Activated T-helper 1 cell treated with anti-CD3 and anti-CD28 coated beads, Interleukin-12 subunit alpha, Interleukin-12 subunit beta, Interleukin-2, Interleukin-4 antibody, amounts not matched to agents 30 ng/mL and 10 ng/mL and 1 ng/mL, durations not matched to agents 14 hours and 24 hours and 36 hours (primary cell): ENCODE results near the gene PCA3. TPM values are rescaled to one million over a fixed set of nuclear protein-coding genes. Genes with fewer than 3 reads are reported as not detected.
"Not testable (repeated sequence)": the region's sequence is repeated elsewhere in the genome, so short reads cannot be mapped to it uniquely, and the experiment has no call there.

Source experiments
- DNase-seq: peaks from one replicate; pipeline ENCODE4 v3.0.0; 2021; ENCODE audit warnings: low spot score
- H3K27ac Mint-ChIP-seq: one replicate; pipeline ENCODE4 v1.8.0; 2021; ENCODE audit warnings: mild to moderate bottlenecking, mixed read lengths
- H3K27me3 Mint-ChIP-seq: one replicate; pipeline ENCODE4 v1.8.0; 2022; ENCODE audit warnings: mild to moderate bottlenecking, moderate library complexity, mixed read lengths; ENCODE audit not compliant: insufficient read depth
- H3K36me3 Mint-ChIP-seq: one replicate; pipeline ENCODE4 v1.8.0; 2021; ENCODE audit warnings: low read depth, mixed read lengths
- H3K4me1 Mint-ChIP-seq: one replicate; pipeline ENCODE4 v1.8.0; 2021; ENCODE audit warnings: low read depth, mixed read lengths
- H3K4me3 Mint-ChIP-seq: one replicate; pipeline ENCODE4 v1.8.0; 2021; ENCODE audit warnings: mild to moderate bottlenecking, moderate library complexity, mixed read lengths
- H3K9me3 Mint-ChIP-seq: one replicate; pipeline ENCODE4 v1.8.0; 2021; ENCODE audit warnings: mixed read lengths
- intact Hi-C: fragments of 100-400 bp; cut with micrococcal nuclease; formaldehyde crosslinking; loops from one replicate; pipeline ENCODE4 v1.15.1; 2024
- total RNA-seq: library from RNA; stranded (reverse); gene quantifications from 2 replicates; pipeline ENCODE4 v1.2.3, GENCODE V29; 2022

PCA3 gene
- total RNA-seq, 1 donor from 2014 or later = not detected

GRCh38 chr9:76734716-76735115, 29.5 kb upstream of the PCA3 start:
- intact Hi-C loops = no loop called here
- Mint-ChIP-seq H3K27me3 (peaks cover 9% of the 10 kb centered on the region), H3K9me3 (no peaks in the 10 kb centered on the region), H3K36me3 (no peaks in the 10 kb centered on the region), H3K4me3 (no peak overlapping the region), H3K27ac (no peak overlapping the region), H3K4me1 (no peaks in the 10 kb centered on the region)
- DNase-seq = no peak

GRCh38 chr9:76737154-76737902, 26.9 kb upstream of the PCA3 start:
- Mint-ChIP-seq H3K4me1 (no peaks in the 10 kb centered on the region), H3K27me3 (peaks cover 9% of the 10 kb centered on the region), H3K27ac (no peak overlapping the region), H3K36me3 (no peaks in the 10 kb centered on the region), H3K9me3 (peaks cover 5% of the 10 kb centered on the region), H3K4me3 (no peak overlapping the region)
- no peak for DNase-seq
- intact Hi-C loops = no loop called here

- no peaks in the 10 kb centered on the region for H3K36me3 Mint-ChIP-seq
- intact Hi-C loops = no loop called here
- no peak for DNase-seq
- peaks cover 4% of the 10 kb centered on the region for H3K27me3 Mint-ChIP-seq
- H3K4me3 Mint-ChIP-seq = no peak overlapping the region
- H3K4me1 Mint-ChIP-seq = no peaks in the 10 kb centered on the region
- no peak overlapping the region for H3K27ac Mint-ChIP-seq
- H3K9me3 Mint-ChIP-seq = peaks cover 14% of the 10 kb centered on the region
Observed at GRCh38 chr9:76738402-76738801, 25.8 kb upstream of the PCA3 start.

GRCh38 chr9:76741524-76741923, 22.7 kb upstream of the PCA3 start:
- H3K4me1 Mint-ChIP-seq = peaks cover 10% of the 10 kb centered on the region
- no peaks in the 10 kb centered on the region for H3K36me3 Mint-ChIP-seq
- H3K27ac Mint-ChIP-seq = no peak overlapping the region
- no peak for DNase-seq
- H3K9me3 Mint-ChIP-seq = peaks cover 14% of the 10 kb centered on the region
- intact Hi-C loops = no loop called here
- H3K4me3 Mint-ChIP-seq = no peak overlapping the region
- peaks cover 2% of the 10 kb centered on the region for H3K27me3 Mint-ChIP-seq

- H3K9me3 Mint-ChIP-seq = peaks cover 14% of the 10 kb centered on the region
- H3K27me3 Mint-ChIP-seq, H3K4me1 Mint-ChIP-seq, H3K27ac Mint-ChIP-seq, DNase-seq, H3K36me3 Mint-ChIP-seq, H3K4me3 Mint-ChIP-seq, intact Hi-C loops: not testable (repeated sequence)
Observed at GRCh38 chr9:76742890-76743289, 21.3 kb upstream of the PCA3 start.

GRCh38 chr9:76743931-76744330, 20.3 kb upstream of the PCA3 start:
- DNase-seq = no peak
- peaks cover 10% of the 10 kb centered on the region for H3K4me1 Mint-ChIP-seq
- intact Hi-C loops = no loop called here
- no peak overlapping the region for H3K4me3 Mint-ChIP-seq
- H3K27ac Mint-ChIP-seq = no peak overlapping the region
- peaks cover under 1% of the 10 kb centered on the region for H3K27me3 Mint-ChIP-seq
- peaks cover 14% of the 10 kb centered on the region for H3K9me3 Mint-ChIP-seq
- no peaks in the 10 kb centered on the region for H3K36me3 Mint-ChIP-seq

GRCh38 chr9:76744336-76744735, 19.9 kb upstream of the PCA3 start:
- Mint-ChIP-seq H3K27ac (no peak overlapping the region), H3K9me3 (peaks cover 14% of the 10 kb centered on the region), H3K27me3 (no peaks in the 10 kb centered on the region), H3K4me1 (peaks cover 10% of the 10 kb centered on the region), H3K36me3 (no peaks in the 10 kb centered on the region), H3K4me3 (no peak overlapping the region)
- intact Hi-C loops = no loop called here
- no peak for DNase-seq

- Mint-ChIP-seq H3K4me3 (no peak overlapping the region), H3K27me3 (no peaks in the 10 kb centered on the region), H3K9me3 (no peaks in the 10 kb centered on the region), H3K27ac (no peak overlapping the region), H3K4me1 (no peaks in the 10 kb centered on the region), H3K36me3 (no peaks in the 10 kb centered on the region)
- DNase-seq = no peak
- intact Hi-C loops = no loop called here
Observed at GRCh38 chr9:76751001-76751400, 13.2 kb upstream of the PCA3 start.

- Mint-ChIP-seq H3K9me3 (no peaks in the 10 kb centered on the region), H3K4me1 (no peaks in the 10 kb centered on the region), H3K4me3 (no peak overlapping the region), H3K27me3 (peaks cover 3% of the 10 kb centered on the region), H3K27ac (no peak overlapping the region), H3K36me3 (no peaks in the 10 kb centered on the region)
- intact Hi-C loops = no loop called here
- no peak for DNase-seq
Observed at GRCh38 chr9:76756268-76756640, 8.0 kb upstream of the PCA3 start.

GRCh38 chr9:76756941-76757673, 7.1 kb upstream of the PCA3 start:
- DNase-seq = no peak
- Mint-ChIP-seq H3K36me3 (no peaks in the 10 kb centered on the region), H3K4me3 (no peak overlapping the region), H3K9me3 (no peaks in the 10 kb centered on the region), H3K27ac (no peak overlapping the region), H3K27me3 (peaks cover 3% of the 10 kb centered on the region), H3K4me1 (no peaks in the 10 kb centered on the region)
- intact Hi-C loops = no loop called here

GRCh38 chr9:76758476-76758875, 5.8 kb upstream of the PCA3 start:
- Mint-ChIP-seq H3K9me3 (no peaks in the 10 kb centered on the region), H3K4me3 (no peak overlapping the region), H3K27ac (no peak overlapping the region), H3K4me1 (no peaks in the 10 kb centered on the region), H3K36me3 (no peaks in the 10 kb centered on the region), H3K27me3 (peaks cover 3% of the 10 kb centered on the region)
- DNase-seq = no peak
- intact Hi-C loops = no loop called here

- H3K27ac Mint-ChIP-seq = no peak overlapping the region
- H3K9me3 Mint-ChIP-seq = no peaks in the 10 kb centered on the region
- no peak for DNase-seq
- intact Hi-C loops = no loop called here
- H3K36me3 Mint-ChIP-seq = no peaks in the 10 kb centered on the region
- peaks cover 3% of the 10 kb centered on the region for H3K27me3 Mint-ChIP-seq
- H3K4me1 Mint-ChIP-seq = no peaks in the 10 kb centered on the region
- H3K4me3 Mint-ChIP-seq = no peak overlapping the region
Observed at GRCh38 chr9:76759732-76760131, 4.5 kb upstream of the PCA3 start.

GRCh38 chr9:76761448-76761847, 2.8 kb upstream of the PCA3 start:
- Mint-ChIP-seq H3K27me3 (peaks cover 5% of the 10 kb centered on the region), H3K4me1 (no peaks in the 10 kb centered on the region), H3K9me3 (no peaks in the 10 kb centered on the region), H3K27ac (no peak overlapping the region), H3K36me3 (no peaks in the 10 kb centered on the region), H3K4me3 (no peak overlapping the region)
- DNase-seq = no peak
- intact Hi-C loops = no loop called here
